Endometrial microvascular endothelial cells (primary cell): ENCODE results near the gene ACOT8. TPM values are rescaled to one million over a fixed set of nuclear protein-coding genes. Genes with fewer than 3 reads are reported as not detected.
"Not testable (repeated sequence)": the region's sequence is repeated elsewhere in the genome, so short reads cannot be mapped to it uniquely, and the experiment has no call there.

Experiments used
- in situ Hi-C: cut with HindIII; loops from 2 replicates; pipeline ENCODE4 v1.10.0; 2017; ENCODE audit warnings: low sequenced_read_pairs, low pct_unique_long_range_greater_than_20kb; ENCODE audit errors: inconsistent ontology term
- total RNA-seq: library from RNA; depleted of rRNA; stranded (reverse); fragments of >200 nt; gene quantifications from one replicate; pipeline ENCODE4 v1.2.3, GENCODE V29; 2015; ENCODE audit errors: inconsistent ontology term

Gene ACOT8
- total RNA-seq, 1 donor from 2014 or later = 75.9 TPM

GRCh38 chr20:45890077-45890984 is 33.1 kb upstream of the ACOT8 start:
- in situ Hi-C loops = no loop called here

- in situ Hi-C loops = no loop called here
These were observed 31.5 kb upstream of the ACOT8 start for GRCh38 chr20:45888681-45889080.

- in situ Hi-C loops = no loop called here
These were observed 30.1 kb upstream of the ACOT8 start, which contains the start of gene SPATA25 for GRCh38 chr20:45887346-45887715. SPATA25 (minus strand) TSS chr20:45887622; CDS start chr20:45887590, 32 bp downstream.

DNA sequence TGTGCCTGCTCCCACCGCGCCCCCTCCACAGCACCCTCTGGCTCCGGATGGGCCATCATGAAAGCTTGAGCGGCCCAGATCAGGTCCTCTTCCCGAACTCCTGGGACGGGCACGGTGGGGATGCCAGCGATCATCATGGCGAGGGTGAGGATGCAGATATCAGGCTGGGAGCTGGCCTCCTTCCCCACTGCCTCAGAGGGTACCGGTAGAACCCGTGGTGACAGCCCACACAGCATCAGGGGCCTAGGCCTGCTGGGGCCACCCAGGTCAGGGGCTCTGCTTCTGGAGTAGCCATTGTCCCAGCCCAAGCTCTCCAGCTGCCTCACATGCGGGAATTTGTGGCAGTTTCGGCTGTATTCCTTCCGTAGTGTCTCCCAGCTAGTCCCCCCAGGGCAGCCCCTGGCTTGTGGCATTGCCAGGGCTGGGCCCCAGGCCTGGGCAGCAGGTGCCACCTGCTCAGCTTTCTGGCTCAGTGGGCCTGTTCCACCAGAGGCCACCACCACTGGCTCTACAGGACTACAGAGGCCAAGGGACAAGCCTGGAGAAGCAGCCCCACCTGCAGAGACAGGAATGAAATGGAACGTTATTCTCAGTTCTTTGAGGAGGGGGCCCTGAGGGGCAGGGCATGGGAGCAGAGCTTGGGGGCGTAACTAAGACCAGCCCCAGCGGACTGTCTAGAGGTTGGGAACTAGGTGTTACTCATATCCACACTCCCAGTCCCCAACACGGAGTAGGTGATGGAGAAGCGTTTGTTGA is 29.6 kb upstream of the ACOT8 start:
- in situ Hi-C loops = no loop called here

- in situ Hi-C loops = no loop called here
These were observed 25.9 kb upstream of the ACOT8 start for GRCh38 chr20:45883100-45883469.

DNA sequence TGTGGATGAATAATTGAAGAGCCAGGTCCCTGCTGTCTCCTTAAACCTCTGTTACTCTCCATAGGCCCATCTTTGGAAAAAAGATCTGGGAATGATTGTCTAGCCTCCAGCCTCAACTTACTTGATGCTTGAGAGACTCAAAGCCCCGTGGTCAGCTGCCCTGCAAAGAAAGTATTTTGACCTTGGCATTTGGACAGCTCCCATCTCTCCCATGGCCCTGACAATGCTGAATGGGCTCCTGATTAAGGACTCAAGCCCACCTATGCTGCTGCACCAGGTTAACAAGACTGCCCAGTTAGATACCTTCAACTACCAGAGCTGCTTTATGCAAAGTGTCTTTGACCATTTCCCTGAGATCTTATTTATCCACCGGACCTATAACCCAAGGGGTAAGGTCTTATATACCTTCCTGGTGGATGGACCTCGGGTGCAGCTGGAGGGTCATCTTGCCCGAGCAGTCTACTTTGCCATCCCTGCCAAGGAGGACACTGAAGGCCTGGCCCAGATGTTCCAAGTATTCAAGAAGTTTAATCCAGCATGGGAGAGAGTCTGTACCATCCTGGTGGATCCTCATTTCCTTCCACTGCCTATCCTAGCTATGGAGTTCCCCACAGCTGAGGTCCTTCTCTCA is 25.4 kb upstream of the ACOT8 start:
- in situ Hi-C loops = no loop called here

- in situ Hi-C loops = no loop called here
These were observed 24.0 kb upstream of the ACOT8 start, which contains the start of gene ZSWIM1 for GRCh38 chr20:45880988-45881788. ZSWIM1 (plus strand) TSS chr20:45881227; CDS start chr20:45882593, 1,366 bp downstream.

- in situ Hi-C loops = no loop called here
These were observed 21.0 kb upstream of the ACOT8 start for GRCh38 chr20:45878076-45878761.

- in situ Hi-C loops = no loop called here
These were observed 17.4 kb upstream of the ACOT8 start for GRCh38 chr20:45874576-45874975.

DNA sequence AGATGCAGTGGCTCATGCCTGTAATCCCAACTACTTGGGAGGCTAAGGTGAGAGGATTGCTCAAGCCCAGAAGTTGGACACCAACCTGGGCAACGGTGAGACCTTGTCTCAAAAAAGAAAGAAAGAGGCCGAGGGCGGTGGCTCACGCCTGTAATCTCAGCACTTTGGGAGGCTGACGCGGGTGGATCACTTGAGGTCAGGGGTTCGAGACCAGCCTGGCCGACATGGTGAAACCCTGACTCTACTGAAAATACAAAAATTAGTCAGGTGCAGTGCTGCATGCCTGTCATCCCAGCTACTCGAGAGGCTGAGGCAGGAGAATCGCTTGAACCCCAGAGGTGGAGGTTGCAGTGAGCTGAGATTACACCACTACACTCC is 16.9 kb upstream of the ACOT8 start:
- in situ Hi-C loops = not testable (repeated sequence)

- in situ Hi-C loops = no loop called here
These were observed 16.4 kb upstream of the ACOT8 start for GRCh38 chr20:45873409-45874103.

DNA sequence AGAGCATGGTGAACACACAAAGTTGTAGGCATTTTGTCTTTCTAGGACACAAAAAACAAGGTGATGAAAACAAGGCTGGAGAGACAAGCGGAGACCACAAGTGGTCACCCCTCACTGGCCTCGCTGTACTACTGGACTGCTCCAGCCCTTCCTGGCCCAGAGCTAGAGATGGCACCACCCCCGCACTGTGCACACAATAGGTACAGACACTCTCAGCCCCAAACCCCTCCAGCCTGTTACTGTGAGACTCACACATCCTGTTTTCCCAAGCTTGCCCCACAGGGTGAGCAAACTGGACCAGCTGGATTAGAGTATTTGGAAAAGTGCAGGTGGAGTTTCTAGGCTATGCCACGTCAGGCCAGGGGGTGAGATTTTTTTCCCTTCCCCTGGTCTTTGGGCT is 15.4 kb upstream of the ACOT8 start:
- in situ Hi-C loops = no loop called here

- in situ Hi-C loops = no loop called here
These were observed 10.6 kb upstream of the ACOT8 start for GRCh38 chr20:45867819-45868176.

DNA sequence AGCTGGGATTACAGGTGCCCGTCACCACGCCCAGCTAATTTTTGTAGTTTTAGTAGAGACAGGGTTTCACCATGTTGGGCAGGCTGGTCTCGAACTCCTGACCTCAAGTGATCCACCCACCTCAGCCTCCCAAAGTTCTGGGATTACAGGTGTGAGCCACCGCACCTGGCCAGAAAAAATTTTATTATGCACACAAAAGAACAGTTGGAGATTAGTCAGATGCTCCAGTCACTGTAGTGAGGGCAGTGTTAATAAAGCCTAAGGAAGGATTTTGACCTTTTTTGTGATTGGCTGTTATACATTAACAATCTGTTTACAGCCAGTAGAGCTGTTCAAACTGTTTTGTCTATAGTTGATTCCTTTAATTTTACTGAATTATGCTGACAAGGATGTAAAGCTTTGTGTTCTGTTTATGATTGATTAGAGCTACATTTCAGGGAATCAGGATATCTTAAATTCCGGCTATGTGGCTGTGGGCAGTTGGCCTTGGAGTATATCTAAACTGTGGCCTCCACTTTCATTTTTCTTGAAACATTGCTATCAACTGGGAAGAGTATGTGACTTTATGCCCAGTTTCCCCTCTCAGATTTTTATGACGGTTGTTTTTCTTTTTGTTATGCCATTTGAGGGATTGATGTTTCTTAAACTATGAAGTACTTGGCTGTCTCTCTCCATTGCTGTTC is 10.1 kb upstream of the ACOT8 start:
- in situ Hi-C loops = no loop called here

- in situ Hi-C loops = no loop called here
These were observed 9.3 kb upstream of the ACOT8 start for GRCh38 chr20:45866454-45866853.

DNA sequence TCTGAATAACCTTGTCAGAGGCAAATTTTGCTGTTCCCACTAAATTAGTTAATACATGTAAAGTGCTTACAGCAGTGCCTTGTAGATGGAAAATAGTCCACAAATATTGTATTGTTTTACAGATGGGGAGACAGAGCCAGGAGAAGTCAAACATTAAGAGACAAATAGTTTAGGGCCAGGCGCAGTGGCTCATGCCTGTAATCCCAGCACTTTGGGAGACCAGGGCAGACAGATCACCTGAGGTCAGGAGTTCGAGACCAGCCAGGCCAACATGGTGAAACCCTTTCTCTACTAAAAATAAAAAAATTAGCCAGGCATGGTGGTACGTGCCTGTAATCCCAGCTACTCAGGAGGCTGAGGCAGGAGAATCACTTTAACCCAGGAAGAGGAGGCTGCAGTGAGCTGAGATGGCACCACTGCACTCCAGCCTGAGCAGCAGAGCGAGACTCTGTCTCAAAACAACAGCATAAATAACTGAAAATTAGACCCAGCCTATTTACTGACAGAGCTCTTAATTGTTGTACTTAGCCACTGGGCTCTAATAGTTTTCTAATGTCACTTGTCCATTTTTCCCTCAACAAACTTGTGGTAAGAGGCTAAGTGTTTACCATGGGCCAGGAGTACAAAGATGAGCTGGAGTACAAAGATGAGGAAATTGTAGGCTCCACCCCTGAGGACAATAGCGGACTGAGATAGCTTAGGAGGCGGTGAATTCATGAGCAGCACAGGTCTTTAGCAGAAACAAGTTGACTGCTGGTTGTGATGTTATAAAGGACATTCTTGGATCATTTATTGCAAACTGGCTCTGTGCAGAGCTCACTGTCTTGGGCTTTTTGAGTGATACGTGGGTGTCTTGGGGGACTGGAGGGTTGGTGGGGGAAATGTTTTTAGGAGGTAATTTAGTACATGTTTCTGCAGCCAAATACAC is 6.6 kb upstream of the ACOT8 start:
- in situ Hi-C loops = no loop called here
